ENCODE results near the gene FOXQ1.

DNA sequence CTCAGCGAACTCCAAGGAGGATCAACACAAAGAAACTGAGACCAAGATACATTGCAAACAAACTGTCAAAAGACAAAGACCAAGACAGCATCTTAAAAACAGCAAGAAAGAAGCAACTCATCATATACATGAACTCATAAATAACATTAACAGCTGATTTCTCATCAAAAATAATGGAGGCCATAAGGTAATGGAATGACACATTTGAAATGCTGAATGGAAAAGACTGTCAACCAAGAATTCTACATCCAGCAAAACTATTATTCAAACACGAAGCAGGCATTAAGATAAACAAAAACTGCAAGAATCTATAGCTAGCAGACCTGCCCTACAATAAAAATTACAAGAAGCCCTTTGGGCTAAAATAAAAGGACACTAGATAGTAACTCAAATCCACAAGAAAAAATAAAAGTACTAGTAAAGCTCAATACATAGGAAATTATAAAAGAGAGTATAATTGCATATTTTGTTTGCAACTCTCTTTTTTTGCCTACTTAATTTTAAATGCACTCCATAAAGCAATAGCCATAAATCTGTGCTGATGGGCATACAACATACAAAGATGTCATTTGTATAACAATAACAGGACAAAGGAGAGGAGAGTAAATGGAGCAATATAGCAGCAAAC lies 39.6 kb downstream of the FOXQ1 start:
- TF ChIP-seq CTCF (IDR thresholded peaks at IDR 0.05; ENCODE audit: low read depth, low read length): no peak
- TF ChIP-seq EZH2phosphoT487 (IDR thresholded peaks at IDR 0.05; ENCODE audit: low read depth): no peak
